Esophagus (tissue), 2 donors: ENCODE data around the gene DRG1. TPM values are rescaled to one million over a fixed set of nuclear protein-coding genes. Genes with fewer than 3 reads are reported as not detected.

ENCODE experiments used
- H3K27ac ChIP-seq, 2 donors: one replicate each; pipeline ENCODE4 v1.5.1; 2013; ENCODE audit warnings: low read depth in 2 of 2, mild to moderate bottlenecking in 2 of 2, inconsistent platforms in 1 of 2, low read length in 1 of 2, moderate library complexity in 1 of 2
- H3K27me3 ChIP-seq, 2 donors: one replicate each; pipeline ENCODE4 v1.6.1; 2013; ENCODE audit warnings: low read length in 2 of 2, control low read depth in 1 of 2, mild to moderate bottlenecking in 1 of 2; ENCODE audit not compliant: insufficient read depth in 2 of 2, control insufficient read depth in 1 of 2
- H3K36me3 ChIP-seq, 2 donors: one replicate each; pipeline ENCODE4 v1.6.1; 2013; ENCODE audit warnings: low read length in 1 of 2; ENCODE audit not compliant: control insufficient read depth in 2 of 2, insufficient read depth in 2 of 2
- H3K4me1 ChIP-seq, 2 donors: one replicate each; pipeline ENCODE4 v1.6.1; 2013; ENCODE audit warnings: low read length in 1 of 2; ENCODE audit not compliant: control insufficient read depth in 2 of 2, insufficient read depth in 2 of 2
- H3K4me3 ChIP-seq, 2 donors: one replicate each; pipeline ENCODE4 v1.5.1; 2013; ENCODE audit warnings: low read length in 2 of 2, mild to moderate bottlenecking in 2 of 2, low read depth in 1 of 2, moderate library complexity in 1 of 2
- H3K9me3 ChIP-seq, 2 donors: one replicate each; pipeline ENCODE4 v1.6.1; 2013; ENCODE audit warnings: mild to moderate bottlenecking in 2 of 2, low read depth in 1 of 2, low read length in 1 of 2, moderate library complexity in 1 of 2; ENCODE audit not compliant: control insufficient read depth in 2 of 2, insufficient read depth in 1 of 2
- WGBS, 2 donors: extraction: QIAGEN DNeasy Blood & Tissue Kit; methylation state at CpG; one replicate each; pipeline ENCODE4 v1.1.7; 2013; 5-methylcytosine and 5-hydroxymethylcytosine counted together
- polyA plus RNA-seq, 2 donors: library from polyadenylated mRNA; stranded (reverse); fragments of 200-250 nt; gene quantifications; one replicate each; pipeline ENCODE4 v1.2.3, GENCODE V29; 2013
- donor health status: healthy with polysubstance abuse.
- donor health status: Bipolar disorder and iron deficiency.

The DRG1 gene
- polyA plus RNA-seq, 2 donors = 22.7 to 30.8 TPM

- Histone ChIP-seq H3K4me1 (peaks cover 0 to 2% of the 10 kb centered on the region in 2 donors), H3K4me3 (no peak overlapping the region), H3K27me3 (no peaks in the 10 kb centered on the region), H3K36me3 (peaks cover 12 to 36% of the 10 kb centered on the region in 2 donors), H3K9me3 (no peaks in the 10 kb centered on the region), H3K27ac (no peak overlapping the region)
- 90 to 92% methylated on average over 7 of the region's 7 CpGs for WGBS, 2 donors
Observed at GRCh38 chr22:31440681-31441080, 41.3 kb downstream of the DRG1 start.

GRCh38 chr22:31441652-31442051 is 42.2 kb downstream of the DRG1 start:
- WGBS, 2 donors = 94% methylated on average over 5 of the region's 5 CpGs
- no peak overlapping the region for H3K27ac ChIP-seq
- H3K9me3 ChIP-seq = no peaks in the 10 kb centered on the region
- H3K27me3 ChIP-seq = no peaks in the 10 kb centered on the region
- H3K36me3 ChIP-seq = peaks cover 12 to 30% of the 10 kb centered on the region in 2 donors
- H3K4me3 ChIP-seq = no peak overlapping the region
- peaks cover 0 to 2% of the 10 kb centered on the region in 2 donors for H3K4me1 ChIP-seq

- no peaks in the 10 kb centered on the region for H3K9me3 ChIP-seq
- H3K36me3 ChIP-seq = peaks cover 12 to 29% of the 10 kb centered on the region in 2 donors
- WGBS, 2 donors = 77 to 83% methylated on average over 5 of the region's 5 CpGs
- H3K27me3 ChIP-seq = no peaks in the 10 kb centered on the region
- H3K4me3 ChIP-seq = no peak overlapping the region
- H3K27ac ChIP-seq = peak overlapping the region in 1 of 2 donors; percentile 27
- H3K4me1 ChIP-seq = peaks cover 0 to 2% of the 10 kb centered on the region in 2 donors
Observed at GRCh38 chr22:31442768-31443489, 43.5 kb downstream of the DRG1 start.

GRCh38 chr22:31443516-31443915 is 44.1 kb downstream of the DRG1 start:
- peaks cover 0 to 2% of the 10 kb centered on the region in 2 donors for H3K4me1 ChIP-seq
- peaks cover 12 to 32% of the 10 kb centered on the region in 2 donors for H3K36me3 ChIP-seq
- H3K9me3 ChIP-seq = no peaks in the 10 kb centered on the region
- WGBS, 2 donors = 80 to 88% methylated on average over 7 of the region's 7 CpGs
- H3K4me3 ChIP-seq = no peak overlapping the region
- no peaks in the 10 kb centered on the region for H3K27me3 ChIP-seq
- H3K27ac ChIP-seq = no peak overlapping the region

GRCh38 chr22:31445642-31446041 is 46.2 kb downstream of the DRG1 start:
- Histone ChIP-seq H3K27ac (no peak overlapping the region), H3K9me3 (no peaks in the 10 kb centered on the region), H3K36me3 (peaks cover 8 to 24% of the 10 kb centered on the region in 2 donors), H3K4me1 (no peaks in the 10 kb centered on the region), H3K27me3 (no peaks in the 10 kb centered on the region), H3K4me3 (no peak overlapping the region)
- WGBS, 2 donors = 94 to 100% methylated on average over 3 of the region's 3 CpGs

- no peak overlapping the region for H3K4me3 ChIP-seq
- peaks cover 8 to 24% of the 10 kb centered on the region in 2 donors for H3K36me3 ChIP-seq
- H3K9me3 ChIP-seq = no peaks in the 10 kb centered on the region
- no peak overlapping the region for H3K27ac ChIP-seq
- no peaks in the 10 kb centered on the region for H3K4me1 ChIP-seq
- WGBS, 2 donors = 81 to 91% methylated on average over 3 of the region's 3 CpGs
- no peaks in the 10 kb centered on the region for H3K27me3 ChIP-seq
Observed at GRCh38 chr22:31446208-31446607, 46.8 kb downstream of the DRG1 start.

- Histone ChIP-seq H3K36me3 (peaks cover 8 to 21% of the 10 kb centered on the region in 2 donors), H3K9me3 (no peaks in the 10 kb centered on the region), H3K4me1 (no peaks in the 10 kb centered on the region), H3K4me3 (no peak overlapping the region), H3K27me3 (no peaks in the 10 kb centered on the region), H3K27ac (no peak overlapping the region)
- 89 to 93% methylated on average over 2 of the region's 2 CpGs for WGBS, 2 donors
Observed at GRCh38 chr22:31446767-31447166, 47.4 kb downstream of the DRG1 start.

GRCh38 chr22:31447337-31447736 is 47.9 kb downstream of the DRG1 start:
- H3K9me3 ChIP-seq = no peaks in the 10 kb centered on the region
- WGBS, 2 donors = 92 to 97% methylated on average over 3 of the region's 3 CpGs
- no peak overlapping the region for H3K27ac ChIP-seq
- no peaks in the 10 kb centered on the region for H3K27me3 ChIP-seq
- no peak overlapping the region for H3K4me3 ChIP-seq
- H3K4me1 ChIP-seq = no peaks in the 10 kb centered on the region
- peaks cover 8 to 18% of the 10 kb centered on the region in 2 donors for H3K36me3 ChIP-seq

- Histone ChIP-seq H3K36me3 (peaks cover 6 to 15% of the 10 kb centered on the region in 2 donors), H3K4me1 (no peaks in the 10 kb centered on the region), H3K4me3 (no peak overlapping the region), H3K27me3 (no peaks in the 10 kb centered on the region), H3K27ac (no peak overlapping the region), H3K9me3 (no peaks in the 10 kb centered on the region)
- WGBS, 2 donors = 84 to 85% methylated on average over 2 of the region's 2 CpGs
Observed at GRCh38 chr22:31448382-31448781, 49.0 kb downstream of the DRG1 start.

GRCh38 chr22:31449506-31449905 is 50.1 kb downstream of the DRG1 start:
- H3K9me3 ChIP-seq = no peaks in the 10 kb centered on the region
- 87 to 89% methylated on average over 4 of the region's 4 CpGs for WGBS, 2 donors
- no peak overlapping the region for H3K4me3 ChIP-seq
- H3K36me3 ChIP-seq = peaks cover 6 to 15% of the 10 kb centered on the region in 2 donors
- H3K4me1 ChIP-seq = no peaks in the 10 kb centered on the region
- H3K27ac ChIP-seq = no peak overlapping the region
- H3K27me3 ChIP-seq = no peaks in the 10 kb centered on the region
